ENCODE results near the gene FOXD4L5.
"Not testable (repeated sequence)": the region's sequence is repeated elsewhere in the genome, so short reads cannot be mapped to it uniquely, and the experiment has no call there.

DNA sequence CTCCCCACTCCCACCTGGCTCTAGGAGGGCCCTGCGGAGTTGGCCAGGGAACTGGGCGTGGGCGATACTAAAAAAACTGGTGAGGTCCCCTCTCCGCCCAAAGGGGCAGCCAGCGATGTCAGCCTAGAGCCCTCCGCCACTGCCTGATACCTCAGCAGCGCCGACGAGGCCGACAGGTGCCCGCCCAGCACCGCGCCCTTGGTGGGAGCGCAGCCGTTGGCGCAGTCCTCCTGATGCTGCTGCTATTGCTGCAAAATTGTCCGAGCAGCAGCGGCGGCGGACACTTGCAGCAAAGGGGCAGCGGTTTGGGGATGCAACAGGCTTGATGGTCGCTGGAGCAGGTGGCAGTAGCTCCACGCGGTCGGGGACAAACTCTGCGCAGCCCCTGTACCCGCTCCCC lies 2.0 kb downstream of the FOXD4L5 start:
- not testable (repeated sequence) for TF ChIP-seq POLR2A (IDR thresholded peaks at IDR 0.05)
- TF ChIP-seq, protein P1, sequence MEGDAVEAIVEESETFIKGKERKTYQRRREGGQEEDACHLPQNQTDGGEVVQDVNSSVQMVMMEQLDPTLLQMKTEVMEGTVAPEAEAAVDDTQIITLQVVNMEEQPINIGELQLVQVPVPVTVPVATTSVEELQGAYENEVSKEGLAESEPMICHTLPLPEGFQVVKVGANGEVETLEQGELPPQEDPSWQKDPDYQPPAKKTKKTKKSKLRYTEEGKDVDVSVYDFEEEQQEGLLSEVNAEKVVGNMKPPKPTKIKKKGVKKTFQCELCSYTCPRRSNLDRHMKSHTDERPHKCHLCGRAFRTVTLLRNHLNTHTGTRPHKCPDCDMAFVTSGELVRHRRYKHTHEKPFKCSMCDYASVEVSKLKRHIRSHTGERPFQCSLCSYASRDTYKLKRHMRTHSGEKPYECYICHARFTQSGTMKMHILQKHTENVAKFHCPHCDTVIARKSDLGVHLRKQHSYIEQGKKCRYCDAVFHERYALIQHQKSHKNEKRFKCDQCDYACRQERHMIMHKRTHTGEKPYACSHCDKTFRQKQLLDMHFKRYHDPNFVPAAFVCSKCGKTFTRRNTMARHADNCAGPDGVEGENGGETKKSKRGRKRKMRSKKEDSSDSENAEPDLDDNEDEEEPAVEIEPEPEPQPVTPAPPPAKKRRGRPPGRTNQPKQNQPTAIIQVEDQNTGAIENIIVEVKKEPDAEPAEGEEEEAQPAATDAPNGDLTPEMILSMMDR (IDR thresholded peaks at IDR 0.05 in 4 of 5, conservative IDR thresholded peaks at IDR 0.05 in 1 of 5) = not testable (repeated sequence)

Data from gastrocnemius medialis (tissue), 4 donors.